GM19328 (cell line): ENCODE data around the gene WDR45B.

Experiments
- ATAC-seq: cut with Tn5 transposase; IDR thresholded peaks from one replicate; pipeline ENCODE4 v1.9.1; 2021; ENCODE audit warnings: mild to moderate bottlenecking, moderate library complexity; ENCODE audit not compliant: unreplicated experiment

Gene WDR45B

DNA sequence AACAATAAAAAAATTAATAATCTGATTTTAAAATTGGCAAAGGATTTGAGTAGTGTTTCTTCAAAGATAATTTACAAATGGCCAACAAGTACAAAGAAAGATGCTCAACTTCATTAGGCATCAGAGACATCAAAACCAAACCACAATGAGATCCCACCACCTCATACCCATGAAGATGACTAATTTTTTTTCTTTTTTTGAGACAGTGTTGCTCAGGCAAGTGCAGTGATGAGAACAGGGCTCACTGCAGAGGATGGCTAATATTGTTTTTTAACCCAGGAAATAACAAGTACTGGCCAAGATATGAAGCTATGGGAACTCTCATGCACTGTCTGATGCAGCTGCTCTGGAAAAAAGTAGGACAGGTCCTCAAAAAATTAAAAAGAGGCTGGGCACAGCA is 14.9 kb downstream of the WDR45B start:
- no peak for ATAC-seq

DNA sequence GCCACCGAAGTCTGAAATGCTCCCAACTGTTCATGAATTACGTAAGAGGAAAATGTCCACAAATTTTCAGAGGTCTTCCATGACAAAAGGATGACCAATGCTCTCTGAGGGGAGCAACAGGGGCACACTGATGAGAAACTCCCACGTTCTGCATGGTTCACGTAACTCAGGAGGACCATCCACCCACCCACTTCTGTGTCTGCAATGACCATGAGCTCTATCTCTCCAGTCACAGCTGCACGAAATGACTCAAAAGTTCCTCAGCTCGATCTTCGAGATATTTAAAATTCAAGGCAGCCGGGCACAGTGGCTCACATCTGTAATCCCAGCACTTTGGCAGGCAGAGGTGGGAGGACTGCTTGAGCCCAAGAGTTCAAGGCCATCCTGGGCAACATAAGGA is 15.8 kb downstream of the WDR45B start:
- ATAC-seq = no peak

DNA sequence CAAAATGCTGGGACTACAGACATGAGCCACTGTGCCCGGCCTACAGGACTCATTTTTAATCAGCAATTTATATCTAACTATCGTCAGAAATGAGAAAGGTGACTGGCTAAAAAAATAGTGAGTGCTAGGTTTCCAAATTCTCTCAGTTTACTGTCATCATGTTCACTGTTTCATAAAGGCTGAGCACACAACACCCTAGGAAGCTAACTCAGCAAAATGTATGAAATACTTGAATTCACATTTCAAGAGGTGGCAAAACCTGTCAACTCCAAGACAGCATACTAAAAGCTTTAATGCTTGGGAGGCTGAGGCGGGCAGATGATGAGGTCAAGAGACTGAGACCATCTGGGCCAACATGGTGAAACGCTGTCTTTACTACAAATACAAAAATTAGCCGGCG is 16.7 kb downstream of the WDR45B start:
- no peak for ATAC-seq

DNA sequence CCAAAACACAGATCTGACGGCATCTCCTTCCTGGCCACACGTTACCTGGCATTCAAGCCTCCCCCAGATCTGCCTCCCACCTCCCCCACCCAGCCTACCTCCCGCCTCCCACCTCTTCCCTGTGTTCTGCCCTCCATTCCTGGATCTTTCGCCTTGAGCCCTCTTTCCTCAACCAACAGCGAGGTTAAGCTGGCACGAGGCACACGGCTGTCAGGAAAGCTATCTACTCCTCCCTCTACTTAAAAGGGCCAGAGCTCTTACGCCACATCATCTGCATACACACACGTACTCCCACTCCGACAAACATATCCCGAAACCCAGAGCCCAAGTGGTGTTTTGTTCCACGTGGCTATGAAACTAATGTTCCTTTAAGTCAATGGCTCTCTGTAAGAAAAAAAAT is 18.0 kb downstream of the WDR45B start:
- no peak for ATAC-seq

DNA sequence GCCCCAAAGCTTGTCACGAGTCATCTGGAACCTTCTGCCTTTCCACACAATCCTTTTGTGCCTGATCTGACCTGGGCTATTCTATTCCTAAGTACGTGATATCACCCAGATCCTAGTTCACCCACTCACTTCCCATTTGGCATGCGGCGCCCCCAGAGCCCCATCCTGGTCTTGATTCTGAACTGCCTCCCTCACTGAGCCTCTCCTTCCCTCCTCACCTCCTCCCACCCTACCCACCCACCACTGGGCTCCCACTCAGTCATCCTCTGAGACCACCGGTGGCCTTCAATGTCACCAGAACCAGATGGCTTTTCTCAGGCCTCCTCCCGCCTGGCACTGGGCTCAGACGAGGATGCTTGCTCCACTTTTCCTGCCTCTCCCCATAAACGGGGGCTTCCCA is 18.5 kb downstream of the WDR45B start:
- ATAC-seq = no peak

DNA sequence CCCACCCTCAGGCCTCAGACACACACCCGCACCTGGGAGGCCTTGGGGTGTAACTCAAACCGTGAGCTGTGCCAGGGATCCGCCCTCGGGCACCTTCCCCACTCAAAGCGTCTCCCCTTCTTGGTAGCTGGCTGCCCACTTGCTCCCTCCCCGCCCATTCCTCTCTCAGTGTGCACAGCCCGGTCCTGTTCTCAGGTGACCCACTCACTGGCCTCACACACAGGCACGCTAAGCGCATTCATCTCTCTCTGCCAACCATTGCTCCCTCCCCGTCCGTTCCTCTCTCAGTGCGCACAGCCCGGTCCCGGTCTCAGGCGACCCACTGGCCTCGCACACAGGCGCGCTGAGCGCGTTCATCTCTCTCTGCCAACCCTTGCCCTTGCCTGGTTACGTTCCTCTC is 20.8 kb downstream of the WDR45B start:
- no peak for ATAC-seq

DNA sequence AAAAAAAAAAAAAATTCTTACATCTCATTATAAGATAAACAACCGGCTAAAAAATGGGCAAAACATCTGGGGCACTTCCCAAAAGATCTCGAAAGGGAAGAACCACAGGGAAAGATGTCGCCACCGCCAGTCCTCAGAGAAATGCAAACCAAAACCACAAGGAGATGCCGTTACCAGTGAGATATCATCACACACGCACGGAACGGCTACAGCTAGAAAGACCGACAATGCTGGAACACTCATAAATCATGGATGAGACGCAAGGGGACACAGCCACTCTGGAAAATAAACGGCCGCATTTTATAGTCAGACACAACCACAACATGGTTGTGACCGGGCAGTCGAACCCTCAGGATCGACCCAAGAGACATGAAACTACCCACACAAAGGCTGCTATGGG is 24.5 kb downstream of the WDR45B start:
- ATAC-seq = no peak

DNA sequence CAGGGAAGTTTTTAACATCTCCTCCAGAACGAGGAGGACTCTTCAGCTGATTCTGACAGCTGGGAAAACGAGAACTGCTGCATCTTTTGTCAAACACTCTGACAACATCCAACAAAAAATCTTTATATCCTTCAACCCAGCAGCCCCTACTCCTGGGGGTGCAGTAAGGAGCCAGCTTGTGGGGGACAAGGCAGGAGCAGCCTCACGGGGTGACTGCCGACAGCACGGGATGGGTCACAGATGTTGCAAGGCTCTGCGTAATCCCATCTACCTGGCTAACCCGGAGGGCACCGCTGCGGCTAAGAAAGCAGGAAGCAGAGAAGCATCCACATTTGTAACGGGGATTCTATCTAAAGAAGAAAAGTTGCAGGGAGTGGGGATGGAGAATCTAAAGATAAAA is 28.6 kb downstream of the WDR45B start:
- ATAC-seq = no peak

DNA sequence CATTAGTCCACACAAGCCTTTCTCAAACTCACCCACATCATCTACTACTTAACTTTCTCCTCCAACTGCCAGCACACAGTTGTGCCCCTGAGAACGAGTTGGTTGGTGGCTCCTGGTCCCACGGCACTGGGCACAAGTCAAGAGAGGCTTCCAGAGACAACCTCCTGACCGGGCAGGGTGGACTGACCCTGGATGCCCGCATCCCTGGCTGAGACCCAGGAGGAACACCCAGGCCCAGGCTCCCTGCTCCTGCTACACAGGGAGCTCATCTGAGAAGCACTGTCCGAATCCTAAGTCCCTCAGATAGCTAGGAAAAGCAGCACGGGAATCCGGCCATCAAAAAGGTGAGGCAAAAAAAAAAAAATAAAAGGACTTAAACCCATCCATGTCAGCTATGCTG is 29.0 kb downstream of the WDR45B start:
- no peak for ATAC-seq

DNA sequence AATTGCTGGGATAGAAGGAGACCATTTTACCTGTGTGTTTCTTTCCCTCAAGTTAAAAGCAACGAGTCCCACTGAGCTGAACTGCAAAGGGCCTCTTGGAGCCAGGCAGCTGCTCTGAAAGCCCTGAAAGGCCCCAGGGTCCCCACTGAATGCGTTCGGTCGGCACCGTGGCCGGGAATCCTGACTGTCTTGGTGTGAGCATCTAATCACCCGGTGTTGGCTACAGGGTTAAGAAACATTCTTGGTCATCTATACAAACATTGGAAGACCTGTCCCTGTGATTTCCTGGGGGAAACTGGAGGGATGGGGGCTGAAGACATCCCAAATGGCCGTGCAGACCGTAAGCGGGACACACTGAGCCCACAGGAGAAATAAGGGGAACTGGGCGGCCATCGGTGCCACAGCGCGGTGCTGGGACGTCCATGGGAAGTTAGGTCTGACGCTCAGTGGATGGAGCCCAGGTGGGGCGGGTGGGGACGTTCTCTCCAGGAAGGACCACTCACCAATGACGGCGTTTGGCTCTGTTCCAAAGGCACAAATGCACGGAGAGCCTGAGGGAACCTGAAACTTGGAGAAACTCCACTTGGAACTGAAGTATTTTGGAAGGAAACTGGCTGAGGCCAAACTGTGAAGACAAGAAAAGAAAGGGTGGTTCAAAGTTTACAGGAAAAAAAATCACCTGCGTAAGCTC is 32.1 kb downstream of the WDR45B start:
- ATAC-seq = no peak

DNA sequence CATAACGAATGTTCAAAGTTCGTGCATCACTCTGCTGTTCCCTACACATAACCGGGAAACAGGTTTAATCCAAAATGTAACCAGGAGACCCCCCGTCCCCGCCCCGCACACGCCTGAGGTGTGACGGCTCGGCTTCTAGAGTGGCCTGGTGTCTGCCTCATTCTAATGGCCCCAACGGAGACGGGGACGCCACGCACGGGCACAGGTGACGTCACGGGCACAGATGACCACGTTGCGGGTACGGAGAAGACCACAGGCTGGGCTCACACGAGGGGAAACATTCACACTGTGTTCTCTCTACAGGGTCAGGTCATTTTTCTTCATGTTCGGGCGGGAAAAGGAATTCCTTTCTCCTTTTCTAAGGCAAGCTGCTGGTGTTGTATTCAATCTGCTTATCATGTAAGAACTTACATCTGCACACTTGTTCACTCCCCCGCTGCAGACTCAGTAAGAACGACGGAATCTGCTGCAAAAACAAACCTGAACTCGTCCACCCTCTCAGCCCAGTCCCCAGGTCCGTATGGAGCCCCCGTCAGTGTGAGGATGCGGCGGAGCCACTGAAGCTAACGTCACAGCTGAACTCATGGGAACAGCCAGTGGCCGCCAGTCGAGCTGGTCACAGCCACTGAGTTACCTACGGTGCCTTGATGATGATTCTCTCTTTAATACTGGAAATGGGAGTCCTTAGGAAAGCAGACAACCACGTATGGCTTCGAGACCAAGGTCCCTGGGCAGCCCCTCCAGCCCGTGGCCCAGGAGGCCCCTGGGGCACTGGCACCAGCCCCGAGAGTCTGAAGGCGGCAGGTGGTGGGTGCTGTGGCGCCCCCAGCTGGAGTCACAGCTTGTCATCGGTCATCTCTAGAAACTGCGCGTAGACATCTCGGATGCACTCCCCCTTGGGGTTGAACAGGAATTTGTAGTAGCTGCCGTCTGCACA is 32.9 kb downstream of the WDR45B start:
- no peak for ATAC-seq

DNA sequence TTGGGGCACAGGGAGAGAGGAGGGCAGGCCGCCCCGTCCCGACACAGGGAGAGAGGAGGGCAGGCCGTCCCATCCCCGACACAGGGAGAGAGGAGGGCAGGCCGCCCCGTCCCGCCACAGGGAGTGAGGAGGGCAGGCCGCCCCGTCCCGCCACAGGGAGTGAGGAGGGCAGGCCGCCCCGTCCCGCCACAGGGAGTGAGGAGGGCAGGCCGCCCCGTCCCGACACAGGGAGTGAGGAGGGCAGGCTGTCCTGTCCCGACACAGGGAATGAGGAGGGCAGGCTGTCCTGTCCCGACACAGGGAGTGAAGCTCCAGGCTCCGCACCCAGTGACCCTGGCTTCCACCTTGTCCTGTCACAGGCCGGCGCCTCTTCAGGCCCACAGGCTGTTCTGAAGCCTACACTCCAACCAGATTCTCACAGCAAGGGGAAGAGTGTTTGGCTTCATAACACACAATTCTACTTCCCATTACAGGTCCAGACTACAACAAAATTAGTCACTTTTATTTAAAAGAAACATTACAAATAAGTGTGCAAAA is 34.1 kb downstream of the WDR45B start:
- ATAC-seq = no peak

DNA sequence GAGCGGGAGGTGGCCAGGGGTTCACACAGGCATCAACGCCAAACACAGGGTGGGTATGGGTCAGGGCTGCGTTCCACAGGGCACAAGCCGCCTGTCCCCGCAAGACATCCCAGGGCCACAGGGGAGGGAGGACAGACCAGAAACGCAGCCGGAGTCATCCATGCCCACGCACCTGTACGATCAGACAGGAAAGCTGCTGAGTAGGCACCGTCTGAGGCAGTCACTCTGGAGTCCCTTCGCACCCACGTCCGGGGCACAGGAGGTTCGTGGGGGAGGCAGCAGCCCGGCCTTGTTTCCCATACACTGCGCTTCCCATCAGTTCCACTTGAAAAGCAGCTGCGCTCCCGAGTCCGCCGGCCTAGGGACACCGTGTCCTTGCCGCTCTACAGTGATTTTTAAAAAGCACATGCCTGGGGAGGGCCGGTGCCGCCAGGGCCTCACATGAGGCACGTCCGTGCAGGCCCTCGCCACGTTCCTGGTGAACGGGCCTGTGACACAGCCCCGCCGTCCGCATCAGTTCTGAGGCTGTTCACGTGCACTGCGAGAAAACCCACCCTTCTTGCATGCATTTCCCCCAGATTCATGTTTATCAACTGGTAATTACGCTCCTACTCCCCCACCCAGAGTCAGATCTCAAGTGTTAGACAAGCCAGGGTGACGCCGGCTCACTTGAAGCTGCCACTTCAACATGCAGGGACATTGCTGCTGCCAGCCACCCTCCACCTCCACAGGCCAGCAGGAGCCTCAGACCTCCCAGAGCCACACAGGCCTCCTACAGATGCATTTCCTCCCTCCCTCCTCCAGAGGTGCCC is 34.8 kb downstream of the WDR45B start:
- no peak for ATAC-seq

DNA sequence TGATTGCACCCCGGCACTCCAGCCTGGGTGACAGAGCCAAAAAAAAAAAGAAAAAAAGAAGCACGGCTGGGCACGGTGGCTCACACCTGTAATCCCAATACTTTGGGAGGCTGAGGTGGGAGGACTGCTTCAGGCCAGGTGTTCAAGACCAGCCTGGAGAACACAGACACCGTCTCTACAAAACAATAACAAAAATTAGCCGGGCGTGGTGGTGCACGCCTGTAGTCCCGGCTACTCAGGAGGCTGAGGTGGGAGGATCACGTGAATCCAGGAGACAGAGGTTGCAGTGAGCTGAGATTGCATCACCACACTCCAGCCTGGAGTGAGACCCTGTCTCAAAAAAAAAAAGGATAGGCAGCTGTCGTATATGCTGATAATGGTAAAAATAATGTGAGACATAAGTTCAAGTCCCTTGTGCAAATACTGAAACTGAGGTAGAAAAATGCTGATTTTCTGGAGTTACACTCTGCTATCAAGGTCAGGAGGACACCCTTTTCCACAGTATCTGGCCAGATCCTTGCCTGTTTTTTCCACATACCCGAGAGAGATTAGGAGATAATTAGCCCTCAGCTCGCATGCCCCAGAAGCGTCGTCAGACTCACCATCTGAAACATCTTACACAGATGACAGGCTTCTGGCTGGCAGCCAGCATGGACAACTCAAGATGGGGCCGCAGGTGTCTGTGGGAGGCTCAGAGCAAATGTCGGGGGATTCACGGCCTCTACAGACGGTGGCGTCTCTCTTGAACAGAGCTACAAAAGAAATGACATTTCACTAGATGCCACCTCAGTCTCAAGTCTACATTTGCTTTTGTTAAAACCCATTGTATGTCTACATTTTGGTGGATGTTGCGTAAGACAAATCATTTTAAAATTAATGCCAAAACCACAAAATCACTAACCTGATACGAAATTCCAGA is 36.8 kb downstream of the WDR45B start:
- no peak for ATAC-seq

DNA sequence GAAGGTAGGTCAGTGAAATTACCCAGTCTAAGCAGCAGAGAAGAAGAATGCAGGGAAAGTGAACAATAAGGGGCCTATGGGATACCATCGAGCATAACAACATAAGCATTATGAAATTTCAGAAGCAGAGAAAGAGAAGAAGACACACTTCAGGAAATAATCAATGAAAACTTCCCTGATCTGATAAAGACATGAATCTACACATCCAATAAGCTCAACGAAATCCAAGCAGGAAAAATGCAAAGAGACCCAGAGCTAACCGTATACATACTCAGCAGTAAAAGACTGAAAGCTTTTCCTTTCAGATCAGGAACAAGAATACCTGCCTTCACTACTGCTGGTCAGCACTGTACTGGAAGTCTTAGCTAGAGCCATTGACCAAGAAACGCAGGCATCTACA is 38.6 kb downstream of the WDR45B start:
- ATAC-seq = no peak

DNA sequence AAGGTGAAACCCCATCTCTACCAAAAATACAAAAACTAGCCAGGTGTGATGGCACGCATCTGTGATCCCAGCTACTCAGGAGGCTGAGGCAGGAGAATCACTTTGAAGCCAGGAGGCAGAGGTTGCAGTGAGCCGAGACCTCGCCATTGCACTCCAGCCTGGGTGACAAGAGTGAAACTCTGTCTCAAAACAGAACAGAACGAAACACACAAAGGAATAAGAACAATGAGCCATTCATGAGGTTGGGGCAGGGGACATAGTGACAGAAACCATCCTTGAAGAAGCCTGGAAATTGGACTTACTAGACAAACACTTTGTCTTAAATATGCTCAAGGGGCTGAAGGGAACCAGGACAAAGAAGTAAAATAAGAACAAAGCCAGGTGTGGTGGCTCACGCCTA is 39.4 kb downstream of the WDR45B start:
- ATAC-seq = no peak

DNA sequence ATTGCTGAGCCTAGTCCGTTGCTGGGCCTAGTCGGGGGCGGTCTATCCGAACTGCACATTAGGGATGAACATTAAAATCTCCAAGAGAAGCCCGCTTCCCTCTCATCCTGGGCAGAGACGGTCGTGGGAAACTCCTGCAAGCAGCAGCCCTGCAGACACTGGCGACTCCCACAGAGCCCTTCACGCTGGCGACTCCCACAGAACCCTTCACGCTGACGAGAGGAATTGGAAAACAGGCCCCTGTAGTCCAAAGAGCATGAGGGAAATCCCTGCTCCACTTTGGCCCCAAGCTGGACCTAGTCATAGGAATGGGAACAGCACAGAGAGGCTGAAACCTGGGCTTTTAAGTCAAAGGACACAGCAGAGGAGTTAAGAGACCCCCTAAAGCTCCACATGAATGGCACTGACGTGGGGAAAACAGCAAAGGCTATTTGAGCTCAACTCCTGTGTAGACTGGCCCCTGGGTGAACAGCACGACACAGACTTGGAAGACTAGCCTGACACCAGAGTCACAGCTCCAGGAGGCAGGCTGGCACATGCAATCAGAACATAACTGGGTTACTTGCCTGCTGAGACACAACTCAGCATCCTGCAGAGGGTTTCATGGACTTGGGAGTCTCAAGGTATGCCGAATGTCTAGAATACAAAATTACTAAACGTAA is 42.2 kb downstream of the WDR45B start:
- ATAC-seq = no peak

DNA sequence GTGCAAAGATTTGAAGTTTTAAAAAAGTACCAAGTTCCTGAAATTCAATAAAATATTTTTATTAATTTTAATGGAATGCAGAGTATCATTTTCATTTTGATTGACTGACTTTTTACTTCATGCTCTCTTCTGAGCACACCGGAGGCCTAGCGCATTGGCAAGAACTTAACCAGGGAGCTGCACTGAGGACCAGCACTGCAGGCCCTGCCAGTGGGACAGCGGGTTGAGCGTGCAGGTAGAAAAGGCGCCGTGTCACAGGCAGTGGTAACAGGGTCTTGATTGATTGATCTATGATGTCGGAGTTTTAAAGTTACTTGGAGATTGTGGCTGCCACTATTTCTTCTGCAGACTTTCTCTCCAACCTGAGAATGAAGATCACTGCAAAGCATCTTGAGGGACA is 43.7 kb downstream of the WDR45B start:
- ATAC-seq = no peak

DNA sequence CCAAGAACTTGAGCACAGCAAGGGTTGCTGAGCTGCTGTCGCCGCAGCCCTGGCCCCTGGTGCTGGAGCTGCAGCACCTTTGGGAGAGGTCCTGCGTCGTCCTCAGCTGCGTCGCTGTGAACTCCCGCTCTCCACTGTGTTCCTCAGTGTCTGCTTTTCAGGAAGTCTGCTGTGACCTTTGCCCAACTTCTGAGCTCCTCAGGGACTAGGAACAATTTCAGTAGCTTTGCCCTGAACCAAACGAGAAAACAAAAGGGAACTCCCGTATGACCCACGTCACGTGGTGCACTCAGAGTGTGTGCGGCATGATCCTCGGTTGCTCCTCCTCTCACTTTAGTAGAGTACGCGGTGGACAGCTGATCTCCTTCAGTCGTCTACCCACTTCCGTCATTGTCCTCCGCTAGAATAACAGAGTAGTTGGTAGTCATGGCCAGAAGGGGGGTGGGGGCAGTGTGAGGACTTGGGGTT is 44.2 kb downstream of the WDR45B start:
- ATAC-seq = no peak
